Stimulated activated CD4-positive, alpha-beta T cell treated with anti-CD3 and anti-CD28 coated beads, Interleukin-15, amount 100 ng/mL, for 1 hour (primary cell): Measurements from ENCODE around the gene KATNAL2.
"Not testable (repeated sequence)": the region's sequence is repeated elsewhere in the genome, so short reads cannot be mapped to it uniquely, and the experiment has no call there.

ENCODE experiments used
- DNase-seq, 2 donors: peaks; one replicate each; pipeline ENCODE4 v3.0.0-alpha.2; 2020; ENCODE audit warnings: low read depth in 1 of 2, low spot score in 1 of 2

KATNAL2 gene

DNA sequence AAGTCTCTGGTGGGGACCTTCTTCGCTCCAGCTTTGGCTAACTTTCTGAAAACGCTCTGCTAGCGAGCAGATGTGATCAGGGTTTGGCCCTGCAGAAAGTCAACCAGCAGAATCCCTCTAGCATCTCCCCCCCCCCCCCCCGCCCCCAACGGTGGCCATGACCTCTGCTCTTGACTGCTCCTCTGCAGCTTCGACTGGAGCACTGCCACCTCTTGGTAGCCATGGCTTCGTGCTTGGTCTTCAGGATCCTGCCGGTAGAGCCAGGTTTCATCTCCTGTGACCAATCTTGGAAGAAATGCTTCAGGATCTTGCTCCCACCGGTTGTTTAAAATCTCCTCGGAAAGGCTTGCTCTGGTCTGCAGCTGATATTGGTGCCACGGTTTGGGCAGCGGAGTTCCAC is 113.5 kb downstream of the KATNAL2 start:
- not testable (repeated sequence) for DNase-seq

DNA sequence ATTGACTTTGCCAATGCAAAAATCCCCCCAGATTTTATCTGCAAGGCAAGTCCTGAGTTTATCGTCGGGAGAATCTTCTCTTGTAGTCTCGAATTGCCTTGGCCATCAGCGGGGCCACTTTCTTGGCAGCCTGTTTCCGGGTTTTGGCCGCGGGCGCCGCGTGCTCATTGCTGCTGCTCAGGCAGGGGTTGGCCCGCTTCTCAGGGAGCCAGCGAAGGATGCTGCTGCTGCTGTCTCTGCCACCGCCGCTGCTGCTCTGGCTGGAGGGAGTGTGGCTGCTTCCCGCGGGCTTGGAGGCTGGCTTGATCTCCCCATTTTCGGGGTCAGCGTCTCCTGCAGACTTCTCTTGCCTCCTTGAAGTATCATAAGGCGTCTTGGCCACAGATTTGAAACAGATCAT is 115.5 kb downstream of the KATNAL2 start:
- DNase-seq, result no peak

DNA sequence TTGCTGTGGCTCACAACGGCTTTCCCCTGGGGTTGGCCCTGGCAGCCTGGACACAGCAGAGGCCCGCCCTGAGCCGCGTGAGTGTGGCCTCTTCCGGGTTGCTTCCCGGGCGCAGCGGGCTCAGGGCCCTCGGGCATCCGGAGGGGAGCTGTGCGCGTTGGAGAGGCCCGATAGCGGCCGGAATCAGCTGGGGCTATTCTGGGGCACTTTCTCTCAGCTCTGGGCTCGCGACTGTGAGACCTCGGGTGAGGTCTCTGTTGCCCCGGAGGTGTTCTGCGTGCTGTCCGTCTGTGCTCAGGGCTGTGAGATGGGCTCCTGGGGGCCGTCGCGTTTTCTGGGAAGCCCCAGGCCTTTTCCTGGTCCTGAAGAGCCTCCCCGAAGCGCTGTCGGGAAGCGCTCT is 117.2 kb downstream of the KATNAL2 start:
- DNase-seq, result not testable (repeated sequence)

DNA sequence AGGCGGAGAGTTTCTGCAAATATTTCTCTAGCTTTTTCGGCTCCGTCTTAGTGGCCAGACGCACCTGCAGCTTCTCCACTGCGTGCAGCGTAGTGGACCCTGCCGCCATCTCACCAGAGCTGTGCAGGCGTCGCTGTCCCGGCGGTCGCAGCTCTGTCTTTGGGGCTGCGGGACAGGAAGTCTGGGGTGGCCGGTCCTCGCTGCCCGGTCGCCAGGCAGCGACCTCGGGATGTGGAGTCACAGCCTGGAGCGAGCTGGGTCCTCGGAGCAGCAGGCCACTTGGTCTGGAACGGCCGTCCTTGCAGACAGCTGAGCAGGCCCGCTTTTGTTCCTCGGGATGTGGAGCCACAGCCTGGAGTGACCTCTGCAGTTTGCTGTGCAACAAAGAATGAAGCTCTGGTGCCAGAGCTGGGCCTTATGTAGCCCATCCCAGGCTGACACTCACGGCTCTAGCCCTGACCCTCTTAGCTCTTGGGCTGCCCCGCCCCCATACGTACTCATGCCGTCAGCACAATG is 117.8 kb downstream of the KATNAL2 start, which contains the start of gene ELOA2:
Gene ELOA2 (minus strand): TSS at position 466 of the 516 bp plus-strand sequence. CDS start 357 bp downstream, at position 109.
- DNase-seq, result no peak

DNA sequence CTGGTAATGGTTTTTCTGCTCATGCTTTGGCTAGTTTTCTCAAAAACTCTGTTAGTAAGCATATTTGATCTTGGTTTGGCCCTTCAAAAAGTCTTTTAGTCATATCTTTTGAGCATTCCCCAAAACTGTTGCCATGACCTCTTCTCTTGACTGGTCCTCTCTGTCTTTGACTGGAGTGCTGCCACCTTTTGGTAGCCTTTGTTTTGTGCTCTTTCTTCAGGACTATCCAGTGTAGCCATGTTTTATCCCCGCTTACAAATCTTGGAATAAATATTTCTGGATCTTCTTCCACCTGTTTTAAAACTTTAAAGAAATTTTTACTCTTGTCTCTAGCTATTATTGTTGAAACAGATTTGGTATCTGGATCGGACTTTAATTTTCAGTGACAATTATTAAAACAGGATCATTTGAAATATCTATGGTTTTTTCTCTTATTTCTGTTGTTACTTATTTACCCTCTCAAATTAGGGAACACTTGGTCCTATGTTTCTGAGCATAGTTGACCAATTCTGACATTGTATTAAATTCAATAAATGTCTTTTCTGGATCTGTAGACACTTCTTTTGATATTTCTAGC is 119.0 kb downstream of the KATNAL2 start:
- DNase-seq, result no peak

DNA sequence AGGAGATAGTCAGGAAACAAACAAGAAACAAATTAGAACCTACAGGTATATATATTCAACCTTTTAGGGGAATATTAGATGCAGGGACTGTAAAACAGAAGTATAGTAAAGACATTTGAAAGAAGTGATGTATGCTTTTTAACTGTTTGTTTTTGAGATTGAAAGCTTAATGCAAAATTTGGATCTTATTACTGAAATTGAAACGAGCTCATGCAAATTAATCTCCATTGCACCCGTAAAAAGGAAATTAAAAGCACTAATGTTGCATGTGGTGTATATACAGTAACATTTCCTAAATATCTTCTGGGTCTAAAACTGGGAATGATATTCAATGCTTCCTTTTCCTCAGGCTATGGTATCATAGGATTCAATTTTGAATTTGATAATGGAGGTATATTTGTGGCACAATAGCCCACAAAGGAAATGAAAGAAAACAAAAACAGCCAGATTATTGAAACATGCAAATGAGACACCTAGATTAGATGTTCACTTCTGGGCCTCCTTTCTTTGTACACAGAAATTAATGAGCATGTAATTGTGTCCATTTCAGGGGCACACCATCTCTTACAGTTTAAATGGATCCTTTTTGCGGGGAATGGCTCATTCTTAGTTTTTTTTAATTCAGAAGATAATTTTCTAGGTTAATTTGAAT is 119.7 kb downstream of the KATNAL2 start:
- DNase-seq, result no peak

DNA sequence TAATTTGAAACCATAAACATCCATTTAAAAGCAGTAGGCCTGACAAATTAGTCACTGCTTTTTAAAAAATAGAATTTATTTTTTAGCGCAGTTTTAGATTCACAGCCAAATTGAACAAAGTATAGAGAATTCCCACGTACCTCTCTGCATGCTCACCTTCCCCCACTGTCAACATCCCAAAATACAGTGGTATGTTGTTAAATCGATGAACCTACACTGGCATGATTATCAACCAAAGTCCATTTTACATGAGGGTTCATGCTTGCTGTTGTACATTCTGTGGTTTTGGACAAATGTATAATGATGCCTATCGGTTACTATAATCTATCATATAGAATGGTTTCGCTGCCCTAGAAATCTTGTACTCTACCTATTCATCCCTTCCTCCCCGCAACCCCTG is 123.6 kb downstream of the KATNAL2 start:
- DNase-seq, result no peak

DNA sequence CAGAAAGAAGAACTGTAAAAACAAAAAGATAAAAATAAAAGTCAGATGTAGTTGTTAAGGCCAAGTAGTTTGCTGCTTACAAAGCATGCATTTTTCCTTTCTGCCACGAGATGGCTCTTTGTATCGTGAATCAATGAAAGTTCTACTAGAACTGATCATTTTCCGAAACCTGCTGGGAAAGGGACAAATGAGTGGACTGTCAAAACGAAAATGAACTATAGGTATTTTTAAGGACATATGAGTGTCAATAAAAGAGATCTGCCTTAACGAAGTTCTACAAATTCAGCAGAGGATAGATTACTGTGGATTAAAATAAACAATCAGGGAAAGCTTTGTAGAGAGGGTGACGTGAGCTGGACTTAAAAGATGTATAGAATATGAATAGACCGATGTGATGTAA is 133.1 kb downstream of the KATNAL2 start:
- no peak for DNase-seq

DNA sequence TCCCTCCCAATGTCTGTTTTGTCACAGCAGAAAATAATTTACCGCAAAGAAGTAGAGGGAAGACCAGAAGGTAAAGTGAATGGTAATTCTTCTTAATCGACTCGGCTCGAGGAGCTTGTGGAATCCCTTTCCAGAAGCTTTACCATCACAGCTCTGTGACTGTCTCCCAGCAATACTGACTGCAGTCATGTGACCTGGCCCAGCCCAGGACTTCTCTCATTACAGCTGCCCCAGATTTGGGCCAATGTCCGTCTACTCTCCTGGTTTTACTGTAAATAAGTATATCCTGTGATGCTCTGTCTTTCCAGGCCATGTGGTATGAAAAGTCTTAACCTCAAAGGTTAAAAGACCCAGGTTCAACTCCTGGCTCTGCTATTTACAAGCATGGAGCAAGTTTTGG is 137.0 kb downstream of the KATNAL2 start:
- no peak for DNase-seq

DNA sequence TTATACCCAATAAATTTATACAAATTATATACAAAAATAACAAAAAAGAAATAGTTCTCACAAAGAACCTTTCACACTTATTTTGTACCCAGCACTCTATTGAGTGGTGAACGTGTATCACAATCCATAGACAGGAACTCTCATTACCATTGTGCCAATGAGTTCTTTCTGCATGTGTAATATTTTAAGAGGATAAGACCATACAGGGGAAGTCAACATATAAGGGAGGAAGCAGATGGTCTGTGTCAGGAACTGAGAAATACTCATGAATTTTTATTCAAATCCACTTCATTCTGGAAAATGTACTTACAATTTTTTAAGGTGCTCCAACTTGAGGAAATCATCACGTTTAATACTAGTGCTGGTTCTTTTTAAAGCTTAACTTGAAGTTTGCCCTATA is 145.1 kb downstream of the KATNAL2 start:
- DNase-seq, result no peak

DNA sequence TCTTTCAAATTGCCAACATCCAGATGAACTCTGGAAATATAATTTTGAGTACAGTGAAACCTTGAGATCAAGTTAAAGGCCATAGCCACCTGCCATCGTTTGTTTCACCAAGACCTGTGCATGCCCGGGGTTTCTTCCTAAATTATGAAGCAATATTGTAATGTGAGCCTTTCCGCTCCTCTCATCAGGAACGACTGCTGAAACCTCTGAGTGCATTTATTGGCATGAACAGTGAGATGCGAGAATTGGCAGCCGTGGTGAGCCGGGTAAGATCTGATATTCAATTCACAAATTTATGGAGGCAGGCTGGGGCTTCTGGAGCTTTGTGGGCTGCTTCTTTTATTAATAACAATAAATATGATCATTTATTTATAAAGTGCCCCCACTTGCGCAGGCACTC is 145.7 kb downstream of the KATNAL2 start:
- no peak for DNase-seq

DNA sequence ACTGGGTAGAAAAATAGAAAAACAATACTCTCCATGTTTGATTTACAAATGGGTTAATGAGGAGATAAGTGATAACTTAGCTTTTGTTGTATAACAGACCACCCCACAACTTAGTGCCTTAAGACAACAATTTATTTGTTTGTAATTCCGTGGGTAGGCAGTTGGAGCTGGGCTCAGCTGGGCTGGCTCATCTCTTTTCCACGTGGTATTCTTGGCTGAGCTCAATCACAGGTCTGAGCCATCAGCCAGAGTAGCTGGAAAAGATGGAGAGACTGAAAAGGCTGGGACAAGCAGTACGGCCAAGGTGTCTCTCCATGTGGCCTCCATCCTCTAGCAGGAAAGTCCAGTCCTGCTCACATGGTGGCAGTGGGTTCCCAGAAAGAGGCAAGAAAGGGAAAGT is 150.2 kb downstream of the KATNAL2 start:
- no peak for DNase-seq

DNA sequence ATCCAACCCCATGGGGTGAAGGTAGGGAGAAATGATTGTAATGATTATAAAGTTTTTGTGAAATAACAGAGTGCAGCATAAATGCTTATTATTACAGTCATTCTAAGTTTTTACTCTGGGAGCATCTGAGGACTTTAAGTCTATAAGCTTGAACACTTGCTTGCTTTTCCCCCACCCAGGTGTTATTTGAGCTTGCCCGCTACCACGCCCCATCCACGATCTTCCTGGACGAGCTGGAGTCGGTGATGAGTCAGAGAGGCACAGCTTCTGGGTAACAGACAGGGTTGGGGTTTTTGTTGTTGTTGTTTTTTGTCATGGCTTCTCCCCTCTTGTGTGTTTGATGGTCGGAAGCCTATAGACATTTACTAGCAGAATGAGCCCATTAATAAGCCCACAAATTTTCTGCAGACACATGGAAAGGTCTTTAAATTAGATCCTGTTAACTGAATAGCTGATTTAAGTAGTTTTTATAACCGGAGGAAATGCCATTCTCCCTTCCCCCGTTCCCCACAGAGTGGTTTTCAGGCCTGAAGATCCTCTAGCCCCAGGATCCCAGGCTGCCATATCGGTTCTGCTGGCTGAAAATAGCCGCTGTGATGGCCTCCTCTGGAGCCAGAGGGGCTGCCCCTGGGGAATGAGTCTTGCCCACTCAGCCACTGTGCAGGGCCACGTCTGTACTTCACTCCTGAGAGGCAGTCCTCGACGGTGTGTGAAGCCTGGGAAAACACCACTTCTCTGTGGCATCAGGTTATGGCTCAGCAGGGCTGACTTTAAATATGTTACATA is 157.9 kb downstream of the KATNAL2 start:
- no peak for DNase-seq

DNA sequence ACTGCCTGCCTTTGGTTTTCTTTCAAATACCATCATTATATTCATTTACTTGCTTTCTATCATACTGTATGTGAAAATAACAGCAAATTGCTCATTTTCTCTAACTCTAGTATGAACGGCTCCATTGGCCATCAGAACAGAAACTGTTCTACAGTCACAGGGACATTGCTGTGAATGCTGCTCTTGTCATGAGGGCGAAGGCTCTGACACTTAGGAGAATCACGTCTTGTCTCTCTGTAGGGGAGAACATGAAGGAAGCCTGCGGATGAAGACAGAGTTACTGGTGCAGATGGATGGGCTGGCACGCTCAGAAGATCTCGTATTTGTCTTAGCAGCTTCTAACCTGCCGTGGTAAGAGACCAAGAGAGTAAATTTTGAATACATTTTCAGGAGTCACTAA is 159.7 kb downstream of the KATNAL2 start:
- no peak for DNase-seq

DNA sequence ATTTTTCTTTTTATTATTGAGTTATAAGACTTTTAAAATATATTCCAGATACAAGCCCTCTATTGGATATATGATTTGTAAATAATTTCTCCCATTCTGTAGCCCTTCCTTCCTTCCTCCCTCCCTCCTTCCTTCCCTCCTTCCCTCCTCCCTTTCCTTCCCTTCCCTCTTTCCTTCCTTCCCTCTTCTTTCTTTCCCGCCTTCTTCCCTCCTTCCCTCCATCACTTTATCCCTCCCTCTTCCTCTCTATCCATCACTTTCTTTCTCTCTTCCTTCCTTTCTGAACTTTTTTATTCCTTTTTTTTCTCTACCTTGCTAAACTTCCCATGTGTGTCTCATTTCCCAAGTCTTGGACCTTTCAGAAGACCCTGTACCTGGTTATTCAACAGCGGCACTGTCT is 163.5 kb downstream of the KATNAL2 start:
- no peak for DNase-seq

DNA sequence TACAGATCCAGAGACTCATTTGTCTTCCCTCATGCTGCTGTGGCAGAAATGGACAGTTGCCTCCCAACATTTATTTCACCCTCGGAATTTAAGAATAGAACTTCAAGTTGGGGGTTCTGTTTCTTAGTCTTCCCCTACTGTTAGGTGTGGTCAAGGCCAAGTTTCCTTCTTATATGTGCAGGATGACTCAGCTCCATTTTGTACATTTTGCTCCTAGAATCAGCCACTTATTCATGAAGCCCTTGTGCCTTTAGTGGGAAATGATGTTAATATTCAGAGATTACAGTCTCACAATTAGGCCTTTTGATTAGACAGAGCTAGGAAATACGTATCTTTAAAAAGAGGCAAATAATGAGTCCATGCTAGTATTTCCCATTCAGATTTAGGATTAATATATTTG is 164.2 kb downstream of the KATNAL2 start:
- no peak for DNase-seq

DNA sequence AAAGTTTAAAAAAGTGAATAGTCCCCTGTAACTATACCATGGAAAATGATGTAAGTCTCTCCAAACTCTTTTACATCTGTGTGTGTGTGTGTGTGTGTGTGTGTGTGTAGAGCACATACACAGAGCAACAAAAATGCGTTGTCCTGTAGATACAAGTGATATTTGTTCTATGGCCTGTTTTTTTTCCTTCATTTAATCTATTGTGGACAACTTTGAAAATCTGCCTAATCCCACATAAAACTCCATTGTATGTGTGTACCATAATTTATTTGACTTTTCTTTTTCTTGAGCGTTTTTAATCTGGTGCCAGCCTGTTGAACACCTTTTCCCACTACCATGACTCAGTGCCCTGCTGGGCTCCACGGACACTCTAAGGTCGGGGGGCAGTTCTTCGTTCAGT is 170.3 kb downstream of the KATNAL2 start:
- no peak for DNase-seq

DNA sequence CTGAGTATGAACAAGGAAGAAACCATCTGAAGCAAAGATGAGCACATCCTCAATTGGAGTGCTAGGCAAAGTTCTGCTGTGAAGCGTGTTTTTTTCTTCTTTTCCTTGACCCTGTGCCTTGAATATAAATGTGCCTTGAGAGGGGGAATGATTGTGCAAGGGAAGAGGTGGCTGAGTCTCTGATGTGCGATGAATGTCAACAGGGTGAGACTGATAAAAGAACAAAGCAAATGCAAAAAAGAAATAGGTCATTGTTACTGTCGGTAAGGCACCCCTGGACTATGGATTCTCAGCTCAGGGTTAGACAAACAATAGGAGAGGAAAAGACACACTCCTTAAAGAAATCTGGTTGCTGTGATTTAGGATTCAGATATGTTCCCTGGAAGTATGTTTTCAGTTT is 178.4 kb downstream of the KATNAL2 start:
- DNase-seq, result no peak

DNA sequence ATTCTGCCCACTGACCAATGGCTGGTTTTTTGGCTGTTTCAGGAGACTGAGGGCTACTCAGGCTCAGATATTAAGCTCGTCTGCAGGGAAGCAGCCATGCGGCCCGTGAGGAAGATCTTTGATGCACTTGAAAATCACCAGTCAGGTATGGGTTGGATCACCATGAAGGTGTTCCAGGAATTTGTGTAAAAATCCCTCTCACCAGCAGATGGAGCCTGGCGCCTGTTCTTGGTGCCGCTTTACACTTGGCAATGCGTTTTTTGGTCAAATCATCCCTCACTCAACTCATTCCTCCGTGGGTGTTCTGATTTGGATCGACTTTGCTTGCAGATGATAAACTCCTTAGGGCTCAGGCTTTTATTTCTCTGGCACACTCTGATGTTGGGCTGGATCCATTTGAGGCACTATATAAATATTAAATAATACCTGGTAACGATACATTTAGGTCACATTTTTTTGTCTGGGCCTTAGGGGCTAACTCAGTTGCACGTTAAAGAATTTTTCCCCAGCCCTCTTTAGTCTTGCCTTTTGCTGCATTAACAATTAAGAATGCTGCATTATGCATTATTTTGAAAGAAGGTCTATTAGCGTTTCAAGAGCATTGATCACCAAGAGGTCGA is 182.9 kb downstream of the KATNAL2 start:
- peak; percentile 21 to 37 for DNase-seq

DNA sequence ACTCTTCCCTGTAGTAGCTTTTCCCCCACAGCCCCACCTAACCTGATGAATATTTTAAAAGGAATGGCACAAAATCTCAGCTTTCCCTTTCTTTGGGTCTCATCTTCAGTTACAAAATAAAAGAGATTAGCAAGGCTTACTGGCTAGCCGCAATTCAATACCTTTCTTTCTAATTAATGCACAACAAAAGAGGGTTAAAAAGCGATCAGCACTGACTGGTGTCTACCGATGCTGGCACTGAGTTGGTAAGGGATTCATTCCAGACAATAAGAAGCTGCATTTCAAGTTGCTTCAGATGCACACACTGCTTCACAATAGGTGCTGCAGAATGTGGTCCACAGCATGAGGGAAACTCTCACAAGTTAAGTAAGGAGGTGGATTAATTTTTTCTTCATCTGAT is 191.0 kb downstream of the KATNAL2 start:
- DNase-seq, result no peak

DNA sequence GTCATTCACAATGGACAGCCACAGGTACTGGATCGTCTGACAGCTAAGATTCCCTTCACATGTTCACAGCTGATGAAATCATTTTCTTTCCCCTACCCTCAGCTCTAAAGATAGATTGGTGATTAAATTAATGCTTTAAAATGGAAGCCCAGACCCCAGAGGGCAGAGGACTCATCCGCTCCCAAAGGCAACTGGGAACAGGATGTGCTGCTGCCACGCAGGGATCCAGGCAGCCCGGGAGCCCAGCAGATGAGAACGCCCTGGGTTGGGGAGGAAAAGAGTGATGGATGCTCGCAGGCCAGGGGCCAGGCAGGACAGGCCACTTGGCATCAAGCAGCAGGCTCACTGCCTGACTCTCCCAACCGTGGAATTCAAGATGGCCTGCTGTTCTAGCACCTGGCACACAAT is 191.6 kb downstream of the KATNAL2 start:
- DNase-seq, result no peak

DNA sequence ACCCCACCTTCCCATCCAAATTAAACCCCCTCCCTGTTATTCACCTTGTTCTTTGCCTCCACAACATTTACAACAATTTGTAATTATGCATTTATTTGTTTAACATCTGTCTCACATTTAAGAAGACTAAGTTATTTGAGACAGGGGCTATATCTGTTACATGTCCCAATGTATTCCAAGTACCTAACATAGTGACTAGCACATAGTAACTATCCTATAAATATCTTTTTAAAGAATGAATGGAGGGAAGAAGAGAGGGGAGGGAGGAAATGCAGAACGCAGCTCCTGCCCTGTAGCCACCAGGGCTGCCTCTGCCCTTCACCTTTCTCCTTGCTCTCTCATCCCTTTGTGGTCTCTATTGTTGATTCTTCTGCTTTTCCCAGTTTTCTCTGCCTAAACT is 192.3 kb downstream of the KATNAL2 start:
- DNase-seq, result no peak
